Measurements from ENCODE around the gene DAPK2.

DAPK2 gene

GRCh38 chr15:64052925-64053491, 6.7 kb upstream of the DAPK2 start:
- no peak for DNase-seq

DNA sequence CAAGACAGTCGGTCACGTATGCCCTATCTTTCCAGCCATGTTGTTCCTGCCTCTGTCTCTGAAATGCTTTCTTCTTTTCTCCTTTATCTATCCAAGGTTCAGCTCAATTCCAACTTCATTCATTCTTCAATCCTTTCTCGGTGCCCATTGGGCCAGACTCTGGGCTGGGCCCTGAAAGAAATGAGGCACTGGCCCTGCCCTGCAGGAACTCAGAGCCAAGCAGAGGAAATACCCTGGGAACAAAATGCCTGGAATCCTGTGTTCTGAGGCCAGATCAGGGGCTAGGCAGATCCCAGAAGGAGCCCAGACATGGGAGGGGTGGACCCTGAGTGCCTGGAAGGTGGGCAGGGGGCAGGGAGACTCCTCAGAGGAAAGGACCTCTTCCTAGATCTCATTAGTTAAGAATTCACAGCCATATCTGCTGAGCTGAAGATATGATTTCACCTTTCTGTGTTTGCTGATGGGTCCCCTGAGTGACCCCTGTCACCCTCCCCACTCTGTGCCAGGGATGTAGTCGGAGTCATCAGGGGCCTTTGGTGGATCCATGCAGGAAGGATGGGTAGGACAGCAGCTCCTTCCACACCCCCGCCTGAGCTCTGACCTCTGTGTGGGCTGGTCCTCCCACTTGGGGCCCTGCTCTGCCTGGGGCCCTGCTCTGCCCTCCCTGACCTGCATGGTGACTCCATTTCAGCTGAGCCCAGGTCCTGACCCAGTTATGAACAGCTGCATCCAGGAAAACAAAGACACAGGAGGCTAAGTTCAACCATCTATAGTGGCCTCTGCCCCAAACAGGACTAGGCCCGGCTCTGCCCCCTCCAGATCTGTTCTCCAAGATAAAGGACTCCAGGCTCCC, 5.3 kb upstream of the DAPK2 start:
- no peak for DNase-seq

DNA sequence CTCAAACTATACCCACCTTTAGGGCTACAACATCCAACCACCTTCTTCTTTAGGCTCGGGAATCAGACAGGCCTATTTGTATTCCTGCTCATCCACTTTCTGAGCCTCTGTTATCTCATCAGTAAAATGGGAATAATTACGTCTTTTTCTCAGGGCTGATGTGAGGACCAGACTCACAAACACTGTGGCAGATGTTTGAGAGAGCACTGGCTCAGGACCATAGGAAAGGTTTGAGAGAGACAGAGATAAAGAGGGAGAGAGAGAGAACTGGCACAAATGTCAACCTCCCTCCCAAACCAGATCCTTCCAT, 4.8 kb upstream of the DAPK2 start:
- no peak for DNase-seq

GRCh38 chr15:64050281-64051092, 4.2 kb upstream of the DAPK2 start:
- no peak for DNase-seq

DNA sequence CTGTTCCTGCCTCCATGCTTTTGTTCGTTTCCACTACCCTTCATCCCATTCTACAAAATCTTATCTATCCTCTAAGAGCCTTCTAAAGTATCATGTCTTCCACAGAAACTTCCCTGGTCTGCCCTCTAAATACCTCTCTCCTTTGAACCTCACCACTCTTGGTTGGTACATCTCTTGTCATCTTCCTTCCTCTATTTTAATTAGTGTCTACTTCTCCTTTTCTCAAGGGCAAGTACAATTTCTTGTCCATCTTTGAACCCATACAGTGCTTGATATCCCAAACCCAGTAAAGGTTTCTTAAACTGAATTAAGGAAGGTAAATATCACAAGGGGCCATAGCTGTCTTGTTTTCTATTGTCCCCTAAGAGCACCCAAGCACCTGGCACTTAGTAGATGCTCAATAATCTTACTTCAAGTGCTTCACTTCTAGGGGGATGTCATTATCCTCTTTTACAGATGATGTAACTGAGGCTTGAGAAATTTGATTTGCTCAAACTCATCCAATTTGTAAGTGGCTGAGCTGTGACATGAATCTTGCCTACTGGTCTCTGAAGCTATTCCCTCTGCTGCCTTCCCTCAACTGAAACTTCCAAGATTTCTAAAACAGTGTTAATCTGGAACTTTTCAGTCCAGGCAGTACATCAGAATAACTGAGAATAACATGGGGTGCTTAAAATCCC, 2.6 kb upstream of the DAPK2 start:
- no peak for DNase-seq

DNA sequence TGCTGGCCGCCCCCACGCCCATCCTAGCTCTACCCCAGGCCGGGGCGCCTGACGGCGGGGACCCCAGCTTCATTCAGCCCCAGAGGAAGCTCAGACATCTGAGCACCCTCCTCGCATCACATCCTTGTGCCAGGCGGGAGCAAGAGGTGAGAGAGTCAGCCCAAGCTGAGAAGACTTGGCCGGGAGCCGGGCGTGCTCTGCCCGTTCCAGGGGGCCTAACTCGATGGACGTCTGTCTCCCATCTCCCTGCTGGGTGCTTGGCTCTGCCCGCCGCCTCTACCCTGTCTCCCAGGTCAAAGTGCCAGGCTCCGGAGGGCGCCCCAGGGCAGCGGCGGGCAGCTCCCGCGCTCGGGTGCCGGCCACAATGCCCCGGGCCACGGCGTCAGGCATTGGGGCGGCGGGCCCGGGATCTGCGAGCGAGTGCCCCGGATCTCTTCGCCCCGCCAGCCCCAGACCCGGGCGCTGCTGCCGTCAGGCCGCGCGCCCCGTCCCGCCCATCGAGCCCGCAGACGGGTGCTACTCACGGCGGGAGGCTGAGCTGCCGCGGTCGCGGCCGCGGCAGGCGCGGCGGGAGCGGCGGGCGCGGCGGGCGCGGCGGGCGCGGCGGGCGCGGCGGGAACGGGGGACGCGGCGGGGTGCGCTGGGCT, 388 bp downstream of the DAPK2 start:
- no peak for DNase-seq

GRCh38 chr15:64045101-64045435, 1.2 kb downstream of the DAPK2 start:
- DNase-seq, result no peak

- no peak for DNase-seq
Observed at GRCh38 chr15:64044300-64045100, 1.8 kb downstream of the DAPK2 start.

DNA sequence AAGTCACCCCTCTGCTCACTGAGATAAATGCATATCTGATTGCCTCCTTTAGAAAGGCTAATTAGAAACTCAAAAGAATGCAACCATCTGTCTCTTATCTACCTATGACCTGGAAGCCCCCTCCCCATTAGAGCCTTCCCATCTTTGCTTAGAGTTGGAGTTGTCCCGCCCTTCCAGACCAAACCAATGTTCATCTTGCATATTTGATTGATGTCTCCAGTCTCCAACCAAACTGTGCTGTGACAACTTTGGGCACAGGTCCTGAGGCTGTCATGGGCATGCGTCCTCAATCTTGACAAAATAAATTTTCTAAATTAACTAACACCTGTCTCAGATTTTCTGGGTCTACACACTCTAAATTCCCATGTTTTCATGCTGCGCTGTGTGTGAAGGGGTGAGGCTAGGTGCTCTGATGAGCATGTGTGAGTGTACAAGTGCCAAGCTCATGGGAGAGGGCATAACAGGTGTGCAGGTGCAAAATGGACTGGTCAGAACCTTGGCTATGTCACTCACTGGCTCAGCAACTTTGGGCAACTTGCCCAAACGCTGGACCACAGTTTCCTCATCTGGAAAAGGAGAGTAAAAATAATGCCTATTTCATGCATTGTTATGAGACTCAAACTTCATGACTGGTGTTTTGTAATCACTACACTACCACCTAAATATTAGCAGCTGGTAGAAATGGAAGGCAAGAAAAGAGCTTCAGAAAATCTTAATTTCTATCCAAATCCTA, 7.2 kb downstream of the DAPK2 start:
- no peak for DNase-seq

- no peak for DNase-seq
Observed at GRCh38 chr15:64037966-64038365, 8.3 kb downstream of the DAPK2 start.

GRCh38 chr15:64037116-64037515, 9.2 kb downstream of the DAPK2 start:
- no peak for DNase-seq

GRCh38 chr15:64035525-64035924, 10.8 kb downstream of the DAPK2 start:
- no peak for DNase-seq

- no peak for DNase-seq
Observed at GRCh38 chr15:64034519-64034918, 11.8 kb downstream of the DAPK2 start.

- DNase-seq, result no peak
Observed at GRCh38 chr15:64032329-64032728, 14.0 kb downstream of the DAPK2 start.

DNA sequence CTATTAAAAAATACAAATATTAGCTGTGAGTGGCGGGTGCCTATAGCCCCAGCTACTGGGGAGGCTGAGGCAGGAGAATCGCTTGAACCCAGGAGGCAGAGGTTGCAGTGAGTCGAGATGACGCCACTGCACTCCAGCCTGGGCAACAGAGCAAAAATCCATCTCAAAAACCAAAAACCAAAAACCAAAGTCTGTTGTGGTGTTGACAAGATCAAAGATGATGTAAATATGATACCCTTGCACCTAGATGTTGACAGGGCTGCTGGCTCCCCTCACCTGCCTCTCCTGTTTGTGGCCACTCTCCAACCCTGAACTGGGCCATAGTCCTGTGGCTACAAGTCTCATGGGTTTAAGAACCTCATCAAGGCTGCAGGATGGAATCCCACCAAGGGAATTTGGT, 16.2 kb downstream of the DAPK2 start:
- no peak for DNase-seq

DNA sequence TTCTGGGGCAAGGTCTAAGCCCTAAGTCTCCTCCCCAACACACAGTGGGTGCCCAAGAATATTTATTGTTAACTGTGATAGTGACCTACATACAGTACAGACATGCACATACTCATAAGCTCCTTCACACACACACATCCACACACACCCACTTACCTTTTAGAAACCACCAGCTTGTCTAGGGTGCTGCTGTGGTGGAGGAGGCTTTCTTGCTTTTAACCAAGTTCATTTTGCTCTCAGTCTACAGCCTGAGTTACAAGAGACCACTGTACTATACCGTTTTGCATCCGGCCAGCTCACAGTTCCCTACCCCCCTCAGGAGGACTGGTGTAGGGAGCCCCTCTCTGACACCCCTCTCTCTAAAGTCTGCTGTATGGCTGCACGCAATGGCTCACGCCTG, 16.7 kb downstream of the DAPK2 start:
- DNase-seq, result no peak

DNA sequence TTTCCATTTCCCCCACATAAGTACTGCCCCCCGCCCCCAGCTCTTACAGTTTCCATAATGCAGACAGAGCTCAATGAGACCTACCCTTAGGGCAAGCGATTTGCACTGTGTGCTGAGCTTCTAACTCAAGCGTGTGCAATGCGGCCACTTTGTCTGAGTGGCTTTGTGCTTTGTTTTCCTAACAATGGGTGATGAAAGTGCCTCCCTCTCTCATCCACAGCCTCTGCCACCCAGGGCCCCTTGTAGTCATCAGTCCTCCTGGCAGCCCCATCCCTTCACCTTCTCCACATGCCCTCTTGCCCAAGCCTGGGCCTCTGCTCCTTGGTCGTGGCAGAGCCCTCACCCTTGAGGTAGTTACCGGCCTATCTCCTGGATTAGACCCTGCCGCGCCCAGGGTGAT, 17.2 kb downstream of the DAPK2 start:
- no peak for DNase-seq

DNA sequence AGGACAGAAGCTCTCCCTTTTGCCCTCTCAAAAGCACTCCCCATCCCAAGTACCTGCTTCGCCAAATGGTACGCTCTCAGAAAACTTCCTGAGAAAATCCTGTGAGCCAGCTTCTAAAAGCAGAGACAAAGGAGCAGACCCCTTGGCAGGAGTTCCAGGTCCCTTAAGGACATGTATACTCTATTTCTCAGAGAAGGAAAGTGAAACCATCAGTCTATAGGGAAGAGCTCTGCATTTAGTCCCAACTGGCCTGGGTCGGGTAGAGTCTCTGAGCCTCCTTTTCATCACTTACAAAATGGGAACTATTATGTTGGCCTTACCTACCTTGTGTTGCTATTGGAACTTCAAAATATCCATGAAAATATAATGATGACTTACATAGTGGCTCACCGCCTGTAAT, 19.7 kb downstream of the DAPK2 start:
- no peak for DNase-seq

- no peak for DNase-seq
Observed at GRCh38 chr15:64024172-64025050, 21.9 kb downstream of the DAPK2 start.

- no peak for DNase-seq
Observed at GRCh38 chr15:64023220-64023619, 23.1 kb downstream of the DAPK2 start.

All from NCI-H2107 (cell line).